ENCODE measurements around the gene SULT1A2.

- TF ChIP-seq CTCF (conservative IDR thresholded peaks at IDR 0.05) (no peak), EZH2 (IDR thresholded peaks at IDR 0.05; ENCODE audit: low read depth) (no peak)
These were observed 53.8 kb downstream of the SULT1A2 start for GRCh38 chr16:28543072-28543471.

All from PC-9 (cell line).